Stimulated activated naive B cell treated with anti-CD40 and anti-IgM and Interleukin-4, amounts not matched to agents 10 μg/mL and 1 μg/mL and 100 μg/mL, for 72 hours (primary cell): ENCODE measurements around the gene RPS6KB1.
"Not testable (repeated sequence)": the region's sequence is repeated elsewhere in the genome, so short reads cannot be mapped to it uniquely, and the experiment has no call there.

Experiments used
- ATAC-seq, 2 donors: fragments of 150-1000 bp; cut with Tn5 transposase; replicated peaks; 2 replicates each; pipeline ENCODE4 v1.10.0; 2021; ENCODE audit warnings: moderate library complexity in 1 of 2
- DNase-seq: peaks from one replicate; pipeline ENCODE4 v3.0.0; 2021
- H3K27ac Mint-ChIP-seq: one replicate; pipeline ENCODE4 v1.8.0; 2022; ENCODE audit warnings: mild to moderate bottlenecking, mixed read lengths
- H3K27me3 Mint-ChIP-seq, 2 donors: one replicate each; pipeline ENCODE4 v1.8.0; 2022; ENCODE audit warnings: mixed read lengths in 2 of 2
- H3K36me3 Mint-ChIP-seq, 2 donors: one replicate each; pipeline ENCODE4 v1.8.0; 2022; ENCODE audit warnings: mixed read lengths in 2 of 2, mild to moderate bottlenecking in 1 of 2
- H3K4me1 Mint-ChIP-seq, 2 donors: one replicate each; pipeline ENCODE4 v1.8.0; 2022; ENCODE audit warnings: mixed read lengths in 2 of 2, mild to moderate bottlenecking in 1 of 2
- H3K4me3 Mint-ChIP-seq, 2 donors: one replicate each; pipeline ENCODE4 v1.8.0; 2022; ENCODE audit warnings: mild to moderate bottlenecking in 2 of 2, mixed read lengths in 2 of 2, moderate library complexity in 1 of 2
- H3K9me3 Mint-ChIP-seq, 2 donors: one replicate each; pipeline ENCODE4 v1.8.0; 2022; ENCODE audit warnings: mixed read lengths in 2 of 2, mild to moderate bottlenecking in 1 of 2

RPS6KB1 gene

GRCh38 chr17:59892924-59893675 lies at the start of gene RPS6KB1, which contains the start of gene TUBD1:
Gene RPS6KB1, plus strand, starts transcription at chr17:59893121. Its CDS starts 64 bp downstream, at chr17:59893185.
Gene TUBD1, minus strand, starts transcription at chr17:59892943. Its CDS starts 1,941 bp downstream, at chr17:59891002.
- no peaks in the 10 kb centered on the region for H3K27me3 Mint-ChIP-seq
- peaks cover 19 to 42% of the 10 kb centered on the region in 2 donors for H3K4me1 Mint-ChIP-seq
- ATAC-seq: peak; percentile 96
- peak within 1 kb of the TSS; percentile 100 for H3K27ac Mint-ChIP-seq
- peaks cover 14% of the 10 kb centered on the region in 2 donors for H3K36me3 Mint-ChIP-seq
- no peaks in the 10 kb centered on the region for H3K9me3 Mint-ChIP-seq
- peak within 1 kb of the TSS; percentile 97 to 100 for H3K4me3 Mint-ChIP-seq
- DNase-seq: peak; percentile 98

GRCh38 chr17:59844884-59845594 lies 47.9 kb upstream of the RPS6KB1 start:
- DNase-seq (no peak), ATAC-seq (no peak)
- Mint-ChIP-seq H3K4me3 (peak overlapping the region in 1 of 2 donors; percentile 29), H3K9me3 (peaks cover 0 to 4% of the 10 kb centered on the region in 2 donors), H3K27ac (peak overlapping the region; percentile 87), H3K27me3 (no peaks in the 10 kb centered on the region), H3K4me1 (peaks cover 47 to 84% of the 10 kb centered on the region in 2 donors), H3K36me3 (peaks cover 26 to 32% of the 10 kb centered on the region in 2 donors)

DNA sequence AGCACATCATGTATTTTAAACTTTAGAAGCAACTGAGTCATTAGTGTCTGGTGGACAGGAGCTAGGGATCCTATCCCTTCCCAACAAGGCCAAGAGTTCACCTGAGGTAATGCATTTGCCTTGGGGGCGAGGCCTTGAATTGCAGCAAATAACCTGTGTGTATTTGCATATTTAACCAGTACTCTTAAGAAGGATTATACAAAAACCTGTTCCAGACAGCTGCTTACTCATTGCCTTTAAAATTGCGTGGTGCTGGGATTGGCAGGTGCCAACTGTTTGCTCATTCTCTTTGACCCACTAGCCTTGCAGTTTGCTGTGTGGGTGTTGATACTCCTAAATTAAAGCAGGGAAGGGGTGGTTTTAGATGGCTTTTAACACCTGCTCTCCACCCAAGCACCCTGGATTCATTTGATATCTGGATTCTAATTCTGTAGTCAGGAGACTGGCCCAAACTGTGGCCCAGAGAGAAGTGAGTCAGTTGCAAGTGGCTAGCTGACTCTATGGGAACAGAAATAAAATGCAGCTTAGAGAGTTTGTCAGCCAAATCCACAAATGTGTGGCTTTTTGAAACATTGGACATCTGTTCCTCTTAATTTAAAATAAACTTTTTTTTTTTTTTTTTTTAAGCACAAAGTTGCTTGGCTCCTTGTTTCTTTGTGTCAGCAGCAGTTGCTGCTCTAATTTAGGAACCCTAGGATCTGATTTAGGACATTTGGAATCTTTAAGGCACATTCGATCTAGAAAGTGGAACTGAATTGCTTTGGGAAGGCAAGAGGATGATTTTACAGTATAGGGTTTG lies 47.1 kb upstream of the RPS6KB1 start:
- peaks cover 0 to 2% of the 10 kb centered on the region in 2 donors for H3K9me3 Mint-ChIP-seq
- no peak for DNase-seq
- ATAC-seq: peak; percentile 10
- H3K4me1 Mint-ChIP-seq: peaks cover 44 to 79% of the 10 kb centered on the region in 2 donors
- H3K27me3 Mint-ChIP-seq: no peaks in the 10 kb centered on the region
- H3K36me3 Mint-ChIP-seq: peaks cover 19 to 25% of the 10 kb centered on the region in 2 donors
- H3K4me3 Mint-ChIP-seq: peak overlapping the region; percentile 29 to 71
- peak overlapping the region; percentile 87 for H3K27ac Mint-ChIP-seq

DNA sequence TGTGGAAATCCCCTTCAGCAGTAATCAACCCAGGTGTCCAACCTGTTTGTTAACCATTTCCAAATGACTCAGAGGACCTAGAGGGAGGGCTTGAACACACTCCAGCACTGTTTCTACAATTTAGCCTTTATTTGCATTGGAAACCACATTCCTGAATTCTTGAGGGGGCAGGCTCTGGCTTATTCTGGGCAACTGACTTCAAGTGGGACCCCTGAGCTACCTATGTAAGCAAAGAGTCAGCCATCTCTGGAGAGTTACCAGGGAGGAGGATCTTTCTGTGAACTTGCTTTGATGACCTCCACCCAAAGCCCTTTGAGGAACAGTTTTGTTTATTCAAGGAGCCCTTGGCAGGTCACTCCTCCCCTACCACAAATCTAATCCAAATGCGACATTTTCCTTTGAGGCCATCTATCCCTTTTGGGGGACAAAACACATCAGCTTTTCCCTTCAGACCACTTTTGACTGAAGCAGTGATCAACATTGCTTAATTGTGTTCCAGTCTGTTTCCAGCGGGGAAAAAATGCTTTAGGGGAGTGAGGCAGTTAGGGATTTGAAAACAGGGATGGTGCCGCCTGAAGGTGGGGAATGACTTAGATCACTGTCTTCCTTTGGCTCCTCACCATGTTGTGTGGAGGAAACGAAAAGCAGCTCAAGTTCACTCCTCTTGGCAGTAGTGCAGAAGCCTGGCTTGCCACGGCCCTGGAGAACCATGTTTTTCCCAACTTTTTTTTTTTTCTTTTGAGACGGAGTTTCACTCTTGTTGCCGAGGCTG lies 46.3 kb upstream of the RPS6KB1 start:
- H3K27me3 Mint-ChIP-seq: no peaks in the 10 kb centered on the region
- DNase-seq (peak; percentile 40), ATAC-seq (peak; percentile 49 to 56)
- peak overlapping the region; percentile 33 for H3K27ac Mint-ChIP-seq
- H3K4me1 Mint-ChIP-seq: peaks cover 39 to 72% of the 10 kb centered on the region in 2 donors
- peaks cover 11 to 17% of the 10 kb centered on the region in 2 donors for H3K36me3 Mint-ChIP-seq
- peak overlapping the region; percentile 22 to 71 for H3K4me3 Mint-ChIP-seq
- H3K9me3 Mint-ChIP-seq: no peaks in the 10 kb centered on the region

DNA sequence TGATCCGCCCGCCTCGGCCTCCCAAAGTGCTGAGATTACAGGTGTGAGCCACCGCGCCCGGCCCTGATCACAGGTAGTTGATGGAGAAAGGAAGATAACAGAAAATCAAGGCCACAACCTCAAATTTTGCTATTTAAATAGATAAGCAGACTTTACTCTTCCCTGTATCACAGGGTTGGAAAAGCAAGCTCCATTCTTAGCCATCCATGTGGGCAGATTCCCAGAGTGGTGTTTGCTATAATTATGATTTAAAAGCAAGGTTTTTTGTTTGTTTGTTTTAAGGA lies 44.6 kb upstream of the RPS6KB1 start:
- Mint-ChIP-seq H3K36me3 (peaks cover 4 to 5% of the 10 kb centered on the region in 2 donors), H3K27ac (peak overlapping the region; percentile 80), H3K9me3 (peaks cover 3 to 4% of the 10 kb centered on the region in 2 donors), H3K27me3 (no peaks in the 10 kb centered on the region), H3K4me3 (no peak overlapping the region), H3K4me1 (peaks cover 34 to 61% of the 10 kb centered on the region in 2 donors)
- no peak for ATAC-seq
- no peak for DNase-seq

GRCh38 chr17:59848778-59849177 lies 44.1 kb upstream of the RPS6KB1 start:
- Mint-ChIP-seq H3K9me3 (peaks cover 3 to 4% of the 10 kb centered on the region in 2 donors), H3K36me3 (peaks cover 4% of the 10 kb centered on the region in 2 donors), H3K4me1 (peaks cover 34 to 61% of the 10 kb centered on the region in 2 donors), H3K27me3 (no peaks in the 10 kb centered on the region), H3K4me3 (peak overlapping the region; percentile 20 to 55), H3K27ac (peak overlapping the region; percentile 80)
- DNase-seq (peak; percentile 52), ATAC-seq (peak; percentile 32 to 49)

DNA sequence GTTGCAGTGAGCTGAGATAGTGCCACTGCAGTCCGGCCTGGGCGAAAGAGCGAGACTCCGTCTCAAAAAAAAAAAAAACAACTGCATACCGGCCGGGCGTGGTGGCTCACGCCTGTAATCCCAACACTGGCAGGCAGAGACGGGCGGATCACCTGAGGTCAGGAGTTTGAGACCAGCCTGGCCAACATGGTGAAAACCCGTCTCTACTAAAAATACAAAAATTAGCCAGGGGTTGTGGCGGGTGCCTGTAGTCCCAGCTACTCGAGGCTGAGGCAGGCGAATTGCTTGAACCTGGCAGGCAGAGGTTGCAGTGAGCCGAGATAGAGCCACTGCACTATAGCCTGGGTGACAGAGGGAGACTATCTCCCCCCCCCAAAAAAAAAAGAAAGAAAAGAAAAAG lies 42.6 kb upstream of the RPS6KB1 start:
- not testable (repeated sequence) for H3K36me3 Mint-ChIP-seq, ATAC-seq, H3K9me3 Mint-ChIP-seq, DNase-seq, H3K27me3 Mint-ChIP-seq, H3K4me3 Mint-ChIP-seq
- Mint-ChIP-seq H3K4me1 (peaks cover 32 to 51% of the 10 kb centered on the region in 2 donors), H3K27ac (peak overlapping the region; percentile 14)

DNA sequence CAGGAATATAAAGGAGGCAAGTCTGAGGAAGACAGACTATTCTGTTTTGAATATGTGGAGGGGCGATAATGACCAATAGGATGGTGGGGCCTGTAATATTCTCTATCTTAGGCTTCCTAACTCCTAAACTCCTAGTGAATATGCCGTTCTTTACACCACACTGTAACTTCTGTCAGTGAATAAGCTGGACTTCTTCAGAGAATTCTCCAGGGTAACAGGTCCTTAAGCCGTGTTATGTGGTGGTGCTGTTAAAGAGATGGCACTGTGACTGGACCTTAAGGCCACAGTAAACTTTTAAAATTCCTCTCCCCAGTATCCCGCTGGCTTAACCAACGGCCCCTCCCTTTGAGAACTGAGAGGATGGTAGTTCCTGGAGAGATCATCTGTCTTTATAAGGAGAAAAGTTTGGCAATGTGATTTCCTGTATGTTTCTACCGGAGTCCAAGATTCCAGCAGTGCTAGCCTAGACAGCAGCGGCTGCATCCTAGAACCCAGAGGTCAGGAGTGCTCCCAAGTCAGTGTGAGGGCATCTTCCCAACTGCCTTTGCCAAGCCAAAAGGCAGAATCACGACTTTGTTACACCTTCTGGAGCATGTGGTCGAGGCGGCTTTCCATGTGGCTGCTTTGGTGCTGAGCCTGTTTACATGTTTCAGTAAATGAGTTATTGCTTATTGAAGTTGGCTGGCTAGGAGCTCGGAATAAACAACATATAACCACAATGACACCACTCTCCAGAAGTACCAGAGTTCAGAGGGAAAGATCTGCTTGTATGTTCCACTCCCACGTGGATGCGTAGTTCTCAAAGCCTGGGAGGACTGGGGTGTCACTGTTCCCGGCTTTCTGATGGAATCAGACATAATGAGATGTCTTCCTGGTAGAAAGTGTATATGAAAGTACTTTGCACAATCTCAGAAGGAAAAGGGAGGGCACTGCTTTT lies 41.2 kb upstream of the RPS6KB1 start:
- Mint-ChIP-seq H3K9me3 (peaks cover 3 to 4% of the 10 kb centered on the region in 2 donors), H3K27me3 (no peaks in the 10 kb centered on the region), H3K27ac (no peak overlapping the region), H3K4me3 (no peak overlapping the region), H3K4me1 (peaks cover 24 to 43% of the 10 kb centered on the region in 2 donors), H3K36me3 (peaks cover 3 to 4% of the 10 kb centered on the region in 2 donors)
- no peak for DNase-seq
- ATAC-seq: no peak

GRCh38 chr17:59852847-59853167 lies 40.1 kb upstream of the RPS6KB1 start:
- not testable (repeated sequence) for H3K27me3 Mint-ChIP-seq, DNase-seq, H3K9me3 Mint-ChIP-seq, H3K36me3 Mint-ChIP-seq, ATAC-seq, H3K4me3 Mint-ChIP-seq
- Mint-ChIP-seq H3K4me1 (peaks cover 22 to 33% of the 10 kb centered on the region in 2 donors), H3K27ac (peak overlapping the region; percentile 37)

DNA sequence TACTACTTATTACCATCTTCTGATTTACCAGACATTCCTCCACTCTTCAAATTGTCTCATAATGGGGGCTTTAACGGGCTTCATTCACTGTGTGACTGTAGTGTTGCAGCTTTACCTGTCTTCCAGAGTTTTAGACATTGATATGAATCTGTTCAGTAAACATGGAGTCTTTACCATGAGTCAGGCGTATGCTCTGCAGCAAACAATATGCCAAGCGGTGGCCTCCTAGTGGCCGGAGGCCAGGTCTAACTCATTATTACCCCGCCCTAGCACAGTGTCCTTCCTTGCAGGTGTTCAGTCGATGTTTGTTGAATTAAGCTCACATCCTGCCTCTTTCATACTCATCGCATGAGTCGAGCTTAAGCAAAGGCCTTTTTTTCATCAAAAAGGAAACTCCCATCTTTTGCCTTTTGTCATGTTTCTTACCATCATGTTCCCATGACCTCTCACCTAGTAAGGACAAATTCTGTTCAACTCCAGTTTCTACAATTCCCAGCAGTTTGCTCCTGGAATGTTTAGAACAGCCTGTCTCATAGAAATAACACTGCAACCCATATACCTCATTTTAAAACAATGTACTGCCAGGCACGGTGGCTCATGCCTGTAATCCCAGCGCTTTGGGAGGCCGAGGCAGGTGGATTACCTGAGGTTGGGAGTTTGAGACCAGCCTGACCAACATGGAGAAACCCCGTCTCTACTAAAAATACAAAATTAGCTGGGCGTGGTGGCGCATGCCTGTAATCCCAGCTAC lies 39.6 kb upstream of the RPS6KB1 start:
- no peak overlapping the region for H3K4me3 Mint-ChIP-seq
- H3K4me1 Mint-ChIP-seq: peaks cover 19 to 28% of the 10 kb centered on the region in 2 donors
- peak; percentile 71 to 81 for ATAC-seq
- H3K36me3 Mint-ChIP-seq: peaks cover 3 to 4% of the 10 kb centered on the region in 2 donors
- no peak for DNase-seq
- H3K27ac Mint-ChIP-seq: peak overlapping the region; percentile 37
- no peaks in the 10 kb centered on the region for H3K27me3 Mint-ChIP-seq
- peaks cover 3 to 4% of the 10 kb centered on the region in 2 donors for H3K9me3 Mint-ChIP-seq

- ATAC-seq, H3K9me3 Mint-ChIP-seq, H3K4me3 Mint-ChIP-seq, H3K27me3 Mint-ChIP-seq, H3K27ac Mint-ChIP-seq, DNase-seq, H3K36me3 Mint-ChIP-seq: not testable (repeated sequence)
- H3K4me1 Mint-ChIP-seq: peaks cover 15 to 20% of the 10 kb centered on the region in 2 donors
Measured at GRCh38 chr17:59853919-59854729, 38.8 kb upstream of the RPS6KB1 start.
